NCI-H748 (cell line): Measurements from ENCODE around the gene STAC3.

Experiments
- DNase-seq: peaks from one replicate; lab custom pipeline; 2025; ENCODE audit not compliant: unreplicated experiment; lab: John Stamatoyannopoulos, UW

The STAC3 gene

DNA sequence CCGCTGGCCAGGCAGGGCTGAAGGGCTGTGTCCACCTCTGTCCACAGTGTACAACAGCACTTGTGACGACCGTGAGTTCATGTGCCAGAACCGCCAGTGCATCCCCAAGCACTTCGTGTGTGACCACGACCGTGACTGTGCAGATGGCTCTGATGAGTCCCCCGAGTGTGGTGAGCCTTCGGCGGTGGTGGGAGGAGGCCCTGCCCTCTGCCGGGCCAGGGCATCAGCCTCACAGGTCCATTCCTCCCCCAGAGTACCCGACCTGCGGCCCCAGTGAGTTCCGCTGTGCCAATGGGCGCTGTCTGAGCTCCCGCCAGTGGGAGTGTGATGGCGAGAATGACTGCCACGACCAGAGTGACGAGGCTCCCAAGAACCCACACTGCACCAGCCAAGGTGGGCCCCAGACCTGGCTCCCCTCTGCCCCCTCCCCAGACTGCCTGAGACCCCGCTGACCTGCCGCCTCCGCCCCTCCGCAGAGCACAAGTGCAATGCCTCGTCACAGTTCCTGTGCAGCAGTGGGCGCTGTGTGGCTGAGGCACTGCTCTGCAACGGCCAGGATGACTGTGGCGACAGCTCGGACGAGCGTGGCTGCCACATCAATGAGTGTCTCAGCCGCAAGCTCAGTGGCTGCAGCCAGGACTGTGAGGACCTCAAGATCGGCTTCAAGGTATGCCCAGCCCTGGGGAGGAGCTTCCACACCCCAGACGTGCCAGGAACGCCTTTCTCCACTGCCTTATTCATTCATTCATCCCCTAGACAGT is 55.2 kb downstream of the STAC3 start:
- DNase-seq: no peak

DNA sequence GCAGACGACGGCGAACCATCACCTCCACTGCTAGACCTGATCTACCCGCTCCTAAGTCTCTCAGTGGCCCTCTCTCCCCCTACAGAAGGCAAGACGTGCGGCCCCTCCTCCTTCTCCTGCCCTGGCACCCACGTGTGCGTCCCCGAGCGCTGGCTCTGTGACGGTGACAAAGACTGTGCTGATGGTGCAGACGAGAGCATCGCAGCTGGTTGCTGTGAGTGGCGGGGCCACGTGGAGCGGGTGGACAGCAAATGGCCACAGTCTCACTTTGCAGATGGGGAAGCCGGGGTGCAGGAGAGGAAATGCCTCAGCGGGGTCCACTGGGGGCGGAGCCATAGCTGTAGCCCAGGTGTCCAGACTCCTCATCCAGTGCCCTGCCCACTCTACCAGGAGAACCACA is 55.8 kb downstream of the STAC3 start:
- DNase-seq: no peak

DNA sequence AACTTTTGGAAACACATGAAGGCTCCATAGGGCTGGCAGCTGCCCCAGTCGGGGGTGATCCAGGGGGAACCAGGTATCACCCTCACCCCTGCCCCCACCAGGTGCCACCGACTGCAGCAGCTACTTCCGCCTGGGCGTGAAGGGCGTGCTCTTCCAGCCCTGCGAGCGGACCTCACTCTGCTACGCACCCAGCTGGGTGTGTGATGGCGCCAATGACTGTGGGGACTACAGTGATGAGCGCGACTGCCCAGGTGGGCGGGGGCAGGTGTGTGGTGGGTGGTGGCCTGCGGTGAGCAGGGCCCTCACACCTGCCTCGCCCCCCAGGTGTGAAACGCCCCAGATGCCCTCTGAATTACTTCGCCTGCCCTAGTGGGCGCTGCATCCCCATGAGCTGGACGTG is 56.7 kb downstream of the STAC3 start:
- peak; percentile 15 for DNase-seq

DNA sequence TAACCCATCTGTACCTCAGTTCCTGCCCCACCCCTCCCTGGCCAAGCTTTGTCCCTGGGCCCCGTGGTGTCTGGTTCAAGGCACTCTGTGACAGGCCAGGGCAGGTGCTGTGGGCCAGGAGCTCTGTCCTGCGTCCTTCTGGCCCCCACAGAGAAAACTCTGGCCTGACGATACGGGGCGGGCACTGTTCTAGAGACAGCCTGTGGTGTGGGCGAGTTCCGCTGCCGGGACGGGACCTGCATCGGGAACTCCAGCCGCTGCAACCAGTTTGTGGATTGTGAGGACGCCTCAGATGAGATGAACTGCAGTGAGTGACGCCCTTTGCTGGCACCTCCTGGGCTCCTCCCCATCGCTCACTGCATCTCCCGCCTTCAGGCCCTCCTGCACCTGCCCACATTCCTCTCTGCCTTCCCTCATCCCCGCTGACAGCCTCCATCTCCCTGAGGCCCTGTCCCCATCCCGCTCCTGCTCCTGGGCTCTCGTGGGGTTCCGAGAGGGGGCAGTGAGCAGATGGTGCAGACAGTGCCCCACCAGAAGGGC is 57.2 kb downstream of the STAC3 start:
- no peak for DNase-seq
